Spleen (tissue), 11 donors: Measurements from ENCODE around the gene INPP4B. TPM values are rescaled to one million over a fixed set of nuclear protein-coding genes. Genes with fewer than 3 reads are reported as not detected.

Experiments used
- DNase-seq: peaks from one replicate; pipeline ENCODE4 v3.0.0-alpha.2; 2020
- H3K27ac ChIP-seq, 8 donors: fragments of 200-600 bp; sonication (generic) in 7 of 8; 1 replicate in 4 of 8; 2 replicates in 4 of 8; pipeline versions ENCODE4 v1.5.0 to v1.8.0; 2016 to 2021; ENCODE audit warnings: inconsistent platforms in 4 of 8, mild to moderate bottlenecking in 4 of 8, moderate library complexity in 1 of 8
- H3K27me3 ChIP-seq, 7 donors: fragments of 200-600 bp; sonication (generic) in 6 of 7; replicated peaks in 1 of 7; 1 replicate in 4 of 7; 2 replicates in 3 of 7; pipeline versions ENCODE4 v1.5.0 to v1.8.0; 2016 to 2021; ENCODE audit warnings: inconsistent platforms in 3 of 7, mild to moderate bottlenecking in 1 of 7
- H3K36me3 ChIP-seq, 6 donors: fragments of 200-600 bp; sonication (generic) in 5 of 6; 1 replicate in 4 of 6; 2 replicates in 2 of 6; pipeline versions ENCODE4 v1.5.0 to v1.8.0; 2016 to 2021; ENCODE audit warnings: inconsistent platforms in 2 of 6
- H3K4me1 ChIP-seq, 6 donors: fragments of 200-600 bp; sonication (generic) in 5 of 6; 1 replicate in 3 of 6; 2 replicates in 3 of 6; pipeline versions ENCODE4 v1.5.0 to v1.8.0; 2016 to 2021; ENCODE audit warnings: inconsistent platforms in 3 of 6
- H3K4me3 ChIP-seq, 8 donors: fragments of 200-600 bp; sonication (generic) in 7 of 8; 1 replicate in 4 of 8; 2 replicates in 4 of 8; pipeline versions ENCODE4 v1.5.0 to v1.8.0; 2016 to 2021; ENCODE audit warnings: inconsistent platforms in 4 of 8, mild to moderate bottlenecking in 4 of 8, moderate library complexity in 2 of 8
- H3K9me3 ChIP-seq, 8 donors: fragments of 200-600 bp; sonication (generic) in 7 of 8; 1 replicate in 4 of 8; 2 replicates in 4 of 8; pipeline versions ENCODE4 v1.5.0 to v1.8.0; 2016 to 2021; ENCODE audit warnings: inconsistent platforms in 4 of 8
- POLR2A ChIP-seq, 3 donors: fragments of 450-650 bp; IDR thresholded peaks; one replicate each; pipeline ENCODE4 v1.5.1; 2017; ENCODE audit warnings: antibody characterized with exemption in 3 of 3, mild to moderate bottlenecking in 1 of 3
- POLR2AphosphoS5 ChIP-seq, 3 donors: sonication (generic); formaldehyde crosslinking; IDR thresholded peaks; one replicate each; pipeline ENCODE4 v1.5.1; 2017; ENCODE audit warnings: antibody characterized with exemption in 3 of 3
- WGBS, 5 donors: extraction: QIAGEN DNeasy Blood & Tissue Kit in 3 of 5; methylation state at CpG; one replicate each; pipeline versions ENCODE4 v1.1.5 to v1.1.7; 2013 to 2018; 5-methylcytosine and 5-hydroxymethylcytosine counted together
- intact Hi-C: fragments of 100-400 bp; cut with DNase I; formaldehyde crosslinking; loops from one replicate; pipeline ENCODE4 v1.15.0; 2023; ENCODE audit warnings: low total_unique reads
- polyA plus RNA-seq, 3 donors: library from polyadenylated mRNA; stranded (reverse); fragments of 200-250 nt; gene quantifications; one replicate each; pipeline ENCODE4 v1.2.1, GENCODE V29; 2013
- total RNA-seq, 7 donors: library from RNA; depleted of rRNA in 3 of 7; stranded (reverse); fragments of >200 nt in 3 of 7; fragmentation: NEBNext Ultra II Directional in 4 of 7; extraction: Animal tissue kit (Norgen Biotek cat#: 25700) in 4 of 7; gene quantifications; one replicate each; pipeline versions ENCODE4 v1.1.0 to v1.2.1, GENCODE V29; 2016 to 2021
- TF ChIP-seq, protein P1 (sequence below), 11 experiments: fragments of 200-600 bp in 7 of 11; fragments of 450-650 bp in 4 of 11; sonication (generic) in 4 of 11; IDR thresholded peaks in 8 of 11; conservative IDR thresholded peaks in 3 of 11; 1 replicate in 7 of 11; 2 replicates in 4 of 11; pipeline versions ENCODE4 v1.4.0 to v1.8.0; 2016 to 2021; ENCODE audit warnings: antibody characterized with exemption in 11 of 11, inconsistent platforms in 4 of 11, mild to moderate bottlenecking in 1 of 11
- donor health status: healthy with polysubstance abuse.
- donor health status: DM: no; HTN: no; CAD: no; lungs with moderate emphysema.
- donor health status: DM: no; HTN: no; CAD: no.
- donor health status: Bipolar disorder and iron deficiency.
- donor health status: healthy.
- donor health status: DM: no; HTN: no; CAD: no.
- donor health status: DM: yes; HTN: yes; CAD: no.

Gene INPP4B
- total and polyA plus RNA-seq, 10 donors, result 0.78 to 31.6 (median 26.8) TPM

DNA sequence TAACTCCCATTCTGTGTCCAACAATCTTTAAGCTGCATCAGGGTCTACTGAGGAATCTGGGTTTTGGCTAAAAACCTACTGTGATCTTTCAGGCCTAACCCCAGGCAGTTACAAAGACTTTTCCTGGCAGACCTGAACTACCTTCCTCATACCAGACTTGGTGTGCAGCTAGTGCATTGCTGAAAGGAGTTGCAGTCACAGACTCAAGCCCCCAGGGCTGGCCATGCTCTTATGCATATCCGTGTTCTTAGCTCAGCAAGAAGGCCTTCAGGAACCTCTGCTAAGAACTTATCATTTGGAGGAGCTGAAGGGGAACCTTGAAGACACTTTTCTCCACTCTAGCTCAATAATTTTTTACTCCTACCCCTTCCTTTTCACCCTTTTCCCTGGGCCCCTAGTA lies 147.5 kb downstream of the INPP4B start:
- no peaks in the 10 kb centered on the region for H3K27me3 ChIP-seq
- no peak overlapping the region for H3K4me3 ChIP-seq
- TF ChIP-seq, protein P1, sequence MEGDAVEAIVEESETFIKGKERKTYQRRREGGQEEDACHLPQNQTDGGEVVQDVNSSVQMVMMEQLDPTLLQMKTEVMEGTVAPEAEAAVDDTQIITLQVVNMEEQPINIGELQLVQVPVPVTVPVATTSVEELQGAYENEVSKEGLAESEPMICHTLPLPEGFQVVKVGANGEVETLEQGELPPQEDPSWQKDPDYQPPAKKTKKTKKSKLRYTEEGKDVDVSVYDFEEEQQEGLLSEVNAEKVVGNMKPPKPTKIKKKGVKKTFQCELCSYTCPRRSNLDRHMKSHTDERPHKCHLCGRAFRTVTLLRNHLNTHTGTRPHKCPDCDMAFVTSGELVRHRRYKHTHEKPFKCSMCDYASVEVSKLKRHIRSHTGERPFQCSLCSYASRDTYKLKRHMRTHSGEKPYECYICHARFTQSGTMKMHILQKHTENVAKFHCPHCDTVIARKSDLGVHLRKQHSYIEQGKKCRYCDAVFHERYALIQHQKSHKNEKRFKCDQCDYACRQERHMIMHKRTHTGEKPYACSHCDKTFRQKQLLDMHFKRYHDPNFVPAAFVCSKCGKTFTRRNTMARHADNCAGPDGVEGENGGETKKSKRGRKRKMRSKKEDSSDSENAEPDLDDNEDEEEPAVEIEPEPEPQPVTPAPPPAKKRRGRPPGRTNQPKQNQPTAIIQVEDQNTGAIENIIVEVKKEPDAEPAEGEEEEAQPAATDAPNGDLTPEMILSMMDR (IDR thresholded peaks at IDR 0.05 in 8 of 11, conservative IDR thresholded peaks at IDR 0.05 in 3 of 11), result no peak
- TF ChIP-seq POLR2AphosphoS5 (IDR thresholded peaks at IDR 0.05) (no peak), POLR2A (IDR thresholded peaks at IDR 0.05) (no peak)
- no peaks in the 10 kb centered on the region for H3K9me3 ChIP-seq
- peak overlapping the region in 1 of 8 donors; percentile 37 for H3K27ac ChIP-seq
- H3K4me1 ChIP-seq, result peaks cover 0 to 6% (median 0%) of the 10 kb centered on the region in 6 donors
- 63 to 88% (median 80%) methylated on average over 1 of the region's 1 CpG for WGBS, 5 donors
- no peaks in the 10 kb centered on the region for H3K36me3 ChIP-seq
- intact Hi-C loops, result no loop called here
- no peak for DNase-seq

DNA sequence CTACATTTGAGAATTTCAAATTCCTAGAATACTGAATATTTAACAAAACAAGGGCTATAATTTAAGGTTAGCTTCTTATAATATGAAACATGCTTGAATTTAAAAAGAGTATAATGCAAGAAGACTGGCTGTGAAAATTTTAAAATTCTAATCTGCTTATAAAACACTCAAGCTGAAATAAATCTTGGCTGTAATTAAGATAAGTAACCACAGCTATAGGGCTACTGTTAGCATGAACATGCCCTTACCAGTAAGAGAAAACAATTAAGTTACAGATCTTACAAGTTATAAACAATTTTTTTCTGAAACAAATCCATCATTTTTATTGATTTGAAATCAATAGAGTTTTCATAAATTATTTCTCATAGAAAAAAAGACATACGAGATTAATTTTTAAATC lies 148.2 kb downstream of the INPP4B start:
- TF ChIP-seq POLR2AphosphoS5 (IDR thresholded peaks at IDR 0.05) (no peak), POLR2A (IDR thresholded peaks at IDR 0.05) (no peak)
- TF ChIP-seq, protein P1 (IDR thresholded peaks at IDR 0.05 in 8 of 11, conservative IDR thresholded peaks at IDR 0.05 in 3 of 11), result no peak
- H3K27ac ChIP-seq, result peak overlapping the region in 2 of 8 donors; percentile 6 to 37
- WGBS, 5 donors, result 85 to 95% (median 93%) methylated on average over 1 of the region's 1 CpG
- H3K4me3 ChIP-seq, result no peak overlapping the region
- DNase-seq, result no peak
- no peaks in the 10 kb centered on the region for H3K9me3 ChIP-seq
- no peaks in the 10 kb centered on the region for H3K27me3 ChIP-seq
- no peaks in the 10 kb centered on the region for H3K36me3 ChIP-seq
- no peaks in the 10 kb centered on the region for H3K4me1 ChIP-seq
- intact Hi-C loops, result no loop called here

DNA sequence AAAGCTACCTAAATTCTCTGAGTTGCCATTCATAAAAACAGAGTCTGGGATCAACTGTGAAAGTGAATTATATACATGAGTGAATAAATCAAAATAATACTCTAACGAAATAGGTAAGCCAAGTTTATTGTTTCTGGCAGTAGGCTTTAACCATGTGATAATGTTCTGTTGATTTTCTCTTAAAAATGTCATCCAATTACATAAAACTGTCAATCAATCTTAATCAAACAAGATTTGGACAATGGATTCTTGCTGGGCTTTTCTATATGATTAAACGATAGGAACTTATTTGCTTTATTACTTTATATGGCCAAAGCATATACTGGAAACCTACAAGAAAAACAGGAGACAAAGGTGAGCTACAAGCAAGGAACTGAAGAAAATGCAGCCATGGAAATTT lies 148.8 kb downstream of the INPP4B start:
- intact Hi-C loops, result no loop called here
- Histone ChIP-seq H3K9me3 (no peaks in the 10 kb centered on the region), H3K36me3 (no peaks in the 10 kb centered on the region), H3K27me3 (no peaks in the 10 kb centered on the region), H3K4me1 (no peaks in the 10 kb centered on the region), H3K4me3 (no peak overlapping the region), H3K27ac (peak overlapping the region in 2 of 8 donors; percentile 6 to 79)
- WGBS, 5 donors, result 61 to 76% (median 67%) methylated on average over 2 of the region's 2 CpGs
- DNase-seq, result no peak
- TF ChIP-seq POLR2A (IDR thresholded peaks at IDR 0.05), result no peak
- TF ChIP-seq, protein P1 (IDR thresholded peaks at IDR 0.05 in 8 of 11, conservative IDR thresholded peaks at IDR 0.05 in 3 of 11), result no peak

DNA sequence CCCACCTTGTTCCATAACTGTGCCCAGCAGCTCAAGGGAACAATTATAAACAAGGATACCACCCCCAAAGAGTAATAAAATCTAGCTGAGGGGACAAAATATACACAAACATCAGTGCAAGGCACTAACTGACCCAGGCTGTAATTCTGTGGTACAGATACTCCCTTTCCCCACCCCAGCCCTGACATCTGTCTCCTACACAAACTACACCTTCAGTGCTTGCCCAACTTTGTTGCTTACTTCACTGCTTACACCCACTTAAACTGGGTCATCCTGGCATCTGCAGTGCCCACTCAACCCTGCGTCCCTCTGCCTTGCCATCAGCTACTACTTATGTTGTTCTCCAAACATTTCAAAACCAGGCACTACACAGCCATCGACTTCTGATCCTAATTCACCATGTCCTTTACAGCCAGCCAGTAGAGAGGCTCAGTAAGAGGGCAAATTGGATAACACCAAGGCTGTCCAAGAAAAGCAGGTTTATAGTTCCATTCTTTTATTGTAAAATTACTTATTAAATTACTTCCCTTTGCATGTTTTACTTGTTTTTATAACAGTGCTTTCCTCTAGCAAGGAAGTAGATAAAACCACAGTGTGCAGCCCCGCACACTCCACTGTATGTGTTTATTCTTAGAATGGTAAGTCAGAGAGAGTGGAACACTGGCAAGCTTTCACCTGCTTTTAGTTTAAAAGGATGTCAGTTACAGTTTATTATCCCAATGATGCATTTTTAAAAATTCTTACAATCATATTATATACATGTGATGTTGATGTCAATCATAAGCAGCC lies 149.6 kb downstream of the INPP4B start:
- Histone ChIP-seq H3K36me3 (no peaks in the 10 kb centered on the region), H3K4me3 (no peak overlapping the region), H3K4me1 (no peaks in the 10 kb centered on the region), H3K9me3 (no peaks in the 10 kb centered on the region), H3K27me3 (no peaks in the 10 kb centered on the region), H3K27ac (peak overlapping the region in 5 of 8 donors; percentile 29 to 79 (median 42))
- DNase-seq, result no peak
- TF ChIP-seq, protein P1 (IDR thresholded peaks at IDR 0.05 in 8 of 11, conservative IDR thresholded peaks at IDR 0.05 in 3 of 11), result no peak
- 33 to 46% (median 34%) methylated on average over 3 of the region's 3 CpGs for WGBS, 5 donors
- intact Hi-C loops, result no loop called here
